CD4-positive, alpha-beta T cell (primary cell): ENCODE measurements around the gene GCC2. TPM values are rescaled to one million over a fixed set of nuclear protein-coding genes. Genes with fewer than 3 reads are reported as not detected.

Experiments used
- ATAC-seq: fragments of 200-7000 bp; cut with Tn5 transposase; one replicate; pipeline ENCODE4 v1.10.0; 2022; ENCODE audit warnings: mild to moderate bottlenecking; ENCODE audit not compliant: poor library complexity
- CTCF ChIA-PET: fragments of 350-600 bp; sonication (Branson Sonifier 250); formaldehyde crosslinking; loops from one replicate; lab custom pipeline; 2021; ENCODE audit warnings: antibody characterized with exemption, inconsistent platforms; lab: Charles Lee
- POLR2A ChIA-PET: fragments of 350-600 bp; sonication (Branson Sonifier 250); formaldehyde crosslinking; loops from one replicate; lab custom pipeline; 2021; ENCODE audit warnings: antibody characterized with exemption, inconsistent platforms; lab: Charles Lee
- DNase-seq, 14 experiments: peaks; one replicate each; pipeline ENCODE4 v3.0.0-alpha.2; 2013 to 2020; ENCODE audit warnings: mixed read lengths in 2 of 14
- H3K27ac ChIP-seq, 2 donors: one replicate each; pipeline versions ENCODE4 v1.5.1 to v1.7.0; 2013; ENCODE audit warnings: low read length in 2 of 2, low read depth in 1 of 2, mild to moderate bottlenecking in 1 of 2
- H3K27me3 ChIP-seq, 2 experiments: 1 replicate in 1 of 2; 2 replicates in 1 of 2; pipeline versions ENCODE4 v1.6.1 to v1.7.0; 2013; ENCODE audit warnings: low read length in 2 of 2, control low read depth in 1 of 2, mild to moderate bottlenecking in 1 of 2, moderate library complexity in 1 of 2; ENCODE audit not compliant: insufficient read depth in 2 of 2, control insufficient read depth in 1 of 2
- H3K36me3 ChIP-seq: one replicate; pipeline ENCODE4 v1.6.1; 2013; ENCODE audit warnings: low read length, control low read depth; ENCODE audit not compliant: insufficient read depth
- H3K4me1 ChIP-seq: one replicate; pipeline ENCODE4 v1.6.1; 2013; ENCODE audit warnings: low read length, control low read depth; ENCODE audit not compliant: insufficient read depth
- H3K4me3 ChIP-seq: one replicate; pipeline ENCODE4 v1.5.1; 2013; ENCODE audit warnings: mild to moderate bottlenecking, low read length, moderate library complexity
- H3K9me3 ChIP-seq, 2 experiments: 1 replicate in 1 of 2; 2 replicates in 1 of 2; pipeline versions ENCODE4 v1.6.1 to v1.7.0; 2013; ENCODE audit warnings: low read length in 2 of 2, mild to moderate bottlenecking in 2 of 2, control low read depth in 1 of 2, moderate library complexity in 1 of 2; ENCODE audit not compliant: control insufficient read depth in 1 of 2, insufficient read depth in 1 of 2
- H3K27ac Mint-ChIP-seq: one replicate; pipeline ENCODE4 v1.8.0; 2020; ENCODE audit warnings: mixed read lengths
- H3K27me3 Mint-ChIP-seq: one replicate; pipeline ENCODE4 v1.8.0; 2021; ENCODE audit warnings: mixed read lengths
- H3K36me3 Mint-ChIP-seq: one replicate; pipeline ENCODE4 v1.8.0; 2021; ENCODE audit warnings: low read depth, mixed read lengths
- H3K4me1 Mint-ChIP-seq: one replicate; pipeline ENCODE4 v1.8.0; 2021; ENCODE audit warnings: low read depth, mixed read lengths
- H3K4me3 Mint-ChIP-seq: one replicate; pipeline ENCODE4 v1.8.0; 2020; ENCODE audit warnings: mild to moderate bottlenecking, mixed read lengths
- H3K9me3 Mint-ChIP-seq: one replicate; pipeline ENCODE4 v1.8.0; 2020; ENCODE audit warnings: mixed read lengths
- CTCF ChIP-seq: fragments of 200-600 bp; IDR thresholded peaks from one replicate; pipeline ENCODE4 v1.8.0; 2022; ENCODE audit warnings: antibody characterized with exemption, mild to moderate bottlenecking
- intact Hi-C, 2 experiments: fragments of 100-400 bp; cut with DNase I in 1 of 2; cut with micrococcal nuclease in 1 of 2; formaldehyde crosslinking; loops; one replicate each; pipeline versions ENCODE4 v1.15.1 to v1.9.0; 2023 to 2025; cut with DNase I, micrococcal nuclease
- total RNA-seq, 174 experiments: library from RNA in 2 of 174; stranded (reverse) in 2 of 174; gene quantifications; one replicate each; pipeline ENCODE4 v1.2.3 and lab custom pipeline; 2021 to 2026

The GCC2 gene
- total RNA-seq, 2 experiments from 2014 or later: 134 to 141 TPM

- H3K9me3 Mint-ChIP-seq: no peaks in the 10 kb centered on the region
- H3K27ac ChIP-seq: no peak overlapping the region
- no peaks in the 10 kb centered on the region for H3K36me3 ChIP-seq
- H3K9me3 ChIP-seq: no peaks in the 10 kb centered on the region
- intact Hi-C loops: loop anchor here in 1 of 2 experiments (10.0 kb wide), 2 partner anchors 47 to 63 kb away; no protein-coding TSS in a partner anchor
- H3K36me3 Mint-ChIP-seq: peaks cover 4% of the 10 kb centered on the region
- H3K27me3 ChIP-seq: no peaks in the 10 kb centered on the region
- peaks cover 18% of the 10 kb centered on the region for H3K4me1 ChIP-seq
- DNase-seq: no peak
- H3K27ac Mint-ChIP-seq: no peak overlapping the region
- TF ChIP-seq CTCF: no peak
- H3K4me1 Mint-ChIP-seq: peaks cover 29% of the 10 kb centered on the region
- CTCF ChIA-PET: no interaction called here
- POLR2A ChIA-PET: no interaction called here
- H3K27me3 Mint-ChIP-seq: no peaks in the 10 kb centered on the region
- ATAC-seq: no peak
- H3K4me3 ChIP-seq: no peak overlapping the region
- no peak overlapping the region for H3K4me3 Mint-ChIP-seq
Measured at GRCh38 chr2:108538000-108538625, 89.1 kb downstream of the GCC2 start.

GRCh38 chr2:108541451-108541850 lies 92.4 kb downstream of the GCC2 start:
- H3K27ac Mint-ChIP-seq: no peak overlapping the region
- ChIA-PET CTCF (no interaction called here), POLR2A (interaction anchor here (0.9 to 1.6 kb wide), 2 partner anchors 8 to 42 kb away, joined by 3 read pairs; partner anchors contain the start of gene LIMS1)
- H3K4me3 Mint-ChIP-seq: no peak overlapping the region
- ATAC-seq: no peak
- TF ChIP-seq CTCF: no peak
- Histone ChIP-seq H3K27ac (no peak overlapping the region), H3K36me3 (no peaks in the 10 kb centered on the region), H3K27me3 (no peaks in the 10 kb centered on the region), H3K4me1 (no peaks in the 10 kb centered on the region), H3K4me3 (no peak overlapping the region), H3K9me3 (no peaks in the 10 kb centered on the region)
- intact Hi-C loops: no loop called here
- H3K9me3 Mint-ChIP-seq: no peaks in the 10 kb centered on the region
- no peaks in the 10 kb centered on the region for H3K36me3 Mint-ChIP-seq
- no peak for DNase-seq
- H3K4me1 Mint-ChIP-seq: peaks cover 7% of the 10 kb centered on the region
- H3K27me3 Mint-ChIP-seq: no peaks in the 10 kb centered on the region

GRCh38 chr2:108542071-108542470 lies 93.1 kb downstream of the GCC2 start:
- no peaks in the 10 kb centered on the region for H3K36me3 ChIP-seq
- H3K27ac ChIP-seq: no peak overlapping the region
- intact Hi-C loops: no loop called here
- H3K27me3 Mint-ChIP-seq: no peaks in the 10 kb centered on the region
- ChIA-PET POLR2A (interaction anchor here (1.6 kb wide), 1 partner anchor 8 kb away, joined by 3 read pairs; the partner anchor contains the start of gene LIMS1), CTCF (no interaction called here)
- no peak overlapping the region for H3K4me3 ChIP-seq
- H3K4me3 Mint-ChIP-seq: no peak overlapping the region
- H3K27me3 ChIP-seq: no peaks in the 10 kb centered on the region
- no peak for DNase-seq
- ATAC-seq: no peak
- H3K4me1 ChIP-seq: no peaks in the 10 kb centered on the region
- no peak overlapping the region for H3K27ac Mint-ChIP-seq
- H3K9me3 ChIP-seq: no peaks in the 10 kb centered on the region
- TF ChIP-seq CTCF: no peak
- peaks cover 12% of the 10 kb centered on the region for H3K4me1 Mint-ChIP-seq
- H3K9me3 Mint-ChIP-seq: no peaks in the 10 kb centered on the region
- no peaks in the 10 kb centered on the region for H3K36me3 Mint-ChIP-seq
